ENCODE measurements around the gene UFSP1.

- TF ChIP-seq USF2 (CRISPR knock-in tag; IDR thresholded peaks at IDR 0.05) = no peak
- TF ChIP-seq NR1H2 (CRISPR knock-in tag; IDR thresholded peaks at IDR 0.05) = no peak
- no peak for TF ChIP-seq PREB (CRISPR knock-in tag; IDR thresholded peaks at IDR 0.05; ENCODE audit: borderline replicate concordance)
- TF ChIP-seq CTCF (IDR thresholded peaks at IDR 0.05) = no peak
- no peak for TF ChIP-seq ATF2 (CRISPR knock-in tag; IDR thresholded peaks at IDR 0.05; ENCODE audit: borderline replicate concordance, low read depth)
- TF ChIP-seq AFF4 (CRISPR knock-in tag; IDR thresholded peaks at IDR 0.05; ENCODE audit: borderline replicate concordance) = no peak
- no peak for TF ChIP-seq NFYB (CRISPR knock-in tag; conservative IDR thresholded peaks at IDR 0.05; ENCODE audit: low read depth)
- TF ChIP-seq TEAD4 (CRISPR knock-in tag; IDR thresholded peaks at IDR 0.05) = no peak
- TF ChIP-seq FOXJ3 (CRISPR knock-in tag; IDR thresholded peaks at IDR 0.05; ENCODE audit: borderline replicate concordance) = no peak
- TF ChIP-seq IRF1 (CRISPR knock-in tag; IDR thresholded peaks at IDR 0.05) = no peak
- TF ChIP-seq PRRX2 (CRISPR knock-in tag; IDR thresholded peaks at IDR 0.05) = no peak
- no peak for TF ChIP-seq ATF6 (CRISPR knock-in tag; IDR thresholded peaks at IDR 0.05)
- TF ChIP-seq ZNF512 (CRISPR knock-in tag; IDR thresholded peaks at IDR 0.05; ENCODE audit: borderline replicate concordance) = no peak
- no peak for TF ChIP-seq TEAD1 (CRISPR knock-in tag; IDR thresholded peaks at IDR 0.05)
Observed at GRCh38 chr7:100901921-100902332, 12.4 kb upstream of the UFSP1 start.
